DOHH2 (cell line): ENCODE measurements around the gene CEP68.

ENCODE experiments used
- H3F3A ChIP-seq: fragments of 200-600 bp; sonication (generic), shearing (Covaris generic); 2 replicates; pipeline ENCODE4 v1.6.0; 2016; ENCODE audit warnings: antibody characterized with exemption, mild to moderate bottlenecking; ENCODE audit not compliant: control insufficient read depth, insufficient read depth
- H3K27ac ChIP-seq: fragments of 200-600 bp; sonication (generic); 2 replicates; pipeline ENCODE4 v1.5.1; 2014; ENCODE audit warnings: low read depth, mild to moderate bottlenecking, low read length, moderate library complexity
- H3K27me3 ChIP-seq: fragments of 200-600 bp; sonication (generic); 2 replicates; pipeline ENCODE4 v1.6.1; 2014; ENCODE audit warnings: mild to moderate bottlenecking, low read length, mixed read lengths; ENCODE audit not compliant: control insufficient read depth
- H3K36me3 ChIP-seq: fragments of 200-600 bp; sonication (generic); 2 replicates; pipeline ENCODE4 v1.6.1; 2014; ENCODE audit warnings: mild to moderate bottlenecking, low read length, moderate library complexity, mixed read lengths; ENCODE audit not compliant: control insufficient read depth
- H3K4me1 ChIP-seq: fragments of 200-600 bp; sonication (generic); 2 replicates; pipeline ENCODE4 v1.6.1; 2014; ENCODE audit warnings: mild to moderate bottlenecking, low read length, mixed read lengths; ENCODE audit not compliant: control insufficient read depth
- H3K4me2 ChIP-seq: fragments of 200-600 bp; sonication (generic); 2 replicates; pipeline ENCODE4 v1.6.0; 2014; ENCODE audit warnings: mild to moderate bottlenecking, low read length, moderate library complexity
- H3K4me3 ChIP-seq: fragments of 200-600 bp; sonication (generic); 2 replicates; pipeline ENCODE4 v1.5.1; 2014; ENCODE audit warnings: mild to moderate bottlenecking, low read length, mixed read lengths
- H3K79me2 ChIP-seq: fragments of 200-600 bp; sonication (generic); 2 replicates; pipeline ENCODE4 v1.6.1; 2014; ENCODE audit warnings: mild to moderate bottlenecking, low read length, mixed read lengths; ENCODE audit not compliant: control insufficient read depth
- H3K9me2 ChIP-seq: fragments of 200-600 bp; sonication (generic); replicated peaks from 2 replicates; pipeline ENCODE4 v1.6.1; 2014; ENCODE audit warnings: mild to moderate bottlenecking, low read length, mixed read lengths; ENCODE audit not compliant: control insufficient read depth
- H3K9me3 ChIP-seq: fragments of 200-600 bp; sonication (generic); 2 replicates; pipeline ENCODE4 v1.6.1; 2014; ENCODE audit warnings: antibody characterized with exemption, low read length, mixed read lengths; ENCODE audit not compliant: control insufficient read depth, insufficient read depth
- H4K20me1 ChIP-seq: fragments of 200-600 bp; sonication (generic); 2 replicates; pipeline ENCODE4 v1.6.0; 2014; ENCODE audit warnings: low read depth, mild to moderate bottlenecking, antibody characterized with exemption, low read length, moderate library complexity; ENCODE audit not compliant: control insufficient read depth, insufficient read depth
- CTCF ChIP-seq: fragments of 200-600 bp; sonication (generic); IDR thresholded peaks from one replicate; pipeline ENCODE4 v1.5.1; 2014; ENCODE audit warnings: antibody characterized with exemption, mild to moderate bottlenecking, low read depth, low read length; ENCODE audit not compliant: poor library complexity, severe bottlenecking
- EZH2phosphoT487 ChIP-seq: fragments of 200-600 bp; sonication (generic); IDR thresholded peaks from 2 replicates; pipeline ENCODE4 v1.6.1; 2017; ENCODE audit warnings: borderline replicate concordance, mild to moderate bottlenecking, antibody characterized with exemption, low read length, moderate library complexity, mixed read lengths

The CEP68 gene

DNA sequence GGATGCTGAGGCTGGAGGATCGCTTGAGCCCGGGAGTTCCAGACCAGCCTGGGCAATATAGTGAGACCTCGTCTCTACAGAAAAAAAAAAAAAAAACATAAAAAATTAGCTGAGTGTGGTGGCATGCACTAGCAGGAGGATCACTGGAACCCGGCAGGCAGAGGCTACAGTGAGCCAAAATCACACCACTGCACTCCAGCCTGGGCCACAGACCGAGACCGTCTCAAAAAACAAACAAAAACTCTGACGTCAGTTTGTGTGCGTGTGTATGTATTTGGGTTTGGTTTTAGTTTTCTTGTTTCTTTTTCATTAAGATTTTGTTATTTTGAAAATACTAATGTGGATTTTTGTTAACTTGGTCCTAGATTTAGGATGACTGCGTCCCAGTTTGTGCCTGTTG, 19.0 kb downstream of the CEP68 start:
- H3K27ac ChIP-seq, result no peak overlapping the region
- H3K27me3 ChIP-seq, result no peaks in the 10 kb centered on the region
- 0 out of 2 replicates have a peak, but pooled peaks cover 3% of the 10 kb centered on the region for H3F3A ChIP-seq
- no peaks in the 10 kb centered on the region for H3K79me2 ChIP-seq
- H3K9me3 ChIP-seq, result no peaks in the 10 kb centered on the region
- peaks cover 62% of the 10 kb centered on the region for H3K36me3 ChIP-seq
- no peaks in the 10 kb centered on the region for H4K20me1 ChIP-seq
- TF ChIP-seq EZH2phosphoT487 (no peak), CTCF (no peak)
- no peak overlapping the region for H3K4me2 ChIP-seq
- H3K4me1 ChIP-seq, result peaks cover 28% of the 10 kb centered on the region
- no peak overlapping the region for H3K4me3 ChIP-seq
- H3K9me2 ChIP-seq, result no peaks in the 10 kb centered on the region

- Histone ChIP-seq H3K4me1 (peaks cover 22% of the 10 kb centered on the region), H3K9me2 (no peaks in the 10 kb centered on the region), H3K4me3 (no peak overlapping the region), H3K9me3 (no peaks in the 10 kb centered on the region), H3K4me2 (no peak overlapping the region), H3F3A (0 out of 2 replicates have a peak, but pooled peaks cover 3% of the 10 kb centered on the region), H3K27me3 (no peaks in the 10 kb centered on the region), H3K79me2 (no peaks in the 10 kb centered on the region), H4K20me1 (no peaks in the 10 kb centered on the region), H3K27ac (no peak overlapping the region), H3K36me3 (peaks cover 58% of the 10 kb centered on the region)
- TF ChIP-seq EZH2phosphoT487, result no peak
- TF ChIP-seq CTCF, result no peak
Observed at GRCh38 chr2:65075605-65076344, 19.6 kb downstream of the CEP68 start.

GRCh38 chr2:65076345-65076710, 20.1 kb downstream of the CEP68 start:
- H3K9me3 ChIP-seq, result no peaks in the 10 kb centered on the region
- H3F3A ChIP-seq, result 0 out of 2 replicates have a peak, but pooled peaks cover 3% of the 10 kb centered on the region
- no peaks in the 10 kb centered on the region for H3K9me2 ChIP-seq
- no peaks in the 10 kb centered on the region for H4K20me1 ChIP-seq
- H3K4me3 ChIP-seq, result no peak overlapping the region
- peaks cover 23% of the 10 kb centered on the region for H3K4me1 ChIP-seq
- no peaks in the 10 kb centered on the region for H3K79me2 ChIP-seq
- H3K36me3 ChIP-seq, result peaks cover 54% of the 10 kb centered on the region
- H3K27me3 ChIP-seq, result no peaks in the 10 kb centered on the region
- H3K27ac ChIP-seq, result no peak overlapping the region
- H3K4me2 ChIP-seq, result no peak overlapping the region
- TF ChIP-seq EZH2phosphoT487 (no peak), CTCF (no peak)
